NCI-H2227 treated with DMSO at 0.1 percent for 48 hours (cell line): ENCODE results near the gene SLAMF1.
"Not testable (repeated sequence)": the region's sequence is repeated elsewhere in the genome, so short reads cannot be mapped to it uniquely, and the experiment has no call there.

Experiments
- DNase-seq: peaks from one replicate; lab custom pipeline; 2025; lab: John Stamatoyannopoulos, UW

SLAMF1 gene

DNA sequence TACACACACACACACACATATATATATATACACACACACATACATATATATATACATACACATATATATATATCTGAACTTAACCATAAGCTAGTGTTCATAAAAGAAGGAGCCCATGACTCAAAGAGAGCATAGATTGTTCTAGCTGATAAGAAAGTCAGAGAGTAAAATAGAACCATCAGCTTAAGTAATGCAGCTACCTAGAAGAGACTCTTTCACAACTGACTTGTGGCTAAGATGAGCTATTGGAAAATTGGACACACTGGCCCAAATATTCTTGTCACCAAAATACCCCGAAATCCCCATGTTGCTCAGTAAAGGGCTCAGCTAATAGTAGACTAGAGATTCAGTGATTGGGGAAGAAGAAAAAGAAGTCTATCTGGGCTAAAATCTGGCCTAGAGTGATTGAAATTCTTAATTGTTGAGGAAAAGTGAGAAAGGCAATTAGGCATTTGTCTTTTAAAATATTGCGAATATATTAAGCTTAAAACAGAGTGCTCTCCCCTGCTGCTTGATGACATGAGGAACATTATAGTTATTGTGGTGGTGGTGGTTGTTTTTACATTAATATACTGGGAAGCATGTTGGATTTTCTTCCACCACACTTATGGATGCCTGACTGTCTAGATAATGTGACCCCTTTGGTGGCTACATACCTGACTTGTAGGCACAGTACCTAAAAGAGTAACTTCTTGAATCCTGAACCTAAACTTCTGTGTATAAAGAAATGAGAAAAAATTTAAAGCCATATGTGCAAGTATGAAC lies 6.3 kb downstream of the SLAMF1 start:
- no peak for DNase-seq

DNA sequence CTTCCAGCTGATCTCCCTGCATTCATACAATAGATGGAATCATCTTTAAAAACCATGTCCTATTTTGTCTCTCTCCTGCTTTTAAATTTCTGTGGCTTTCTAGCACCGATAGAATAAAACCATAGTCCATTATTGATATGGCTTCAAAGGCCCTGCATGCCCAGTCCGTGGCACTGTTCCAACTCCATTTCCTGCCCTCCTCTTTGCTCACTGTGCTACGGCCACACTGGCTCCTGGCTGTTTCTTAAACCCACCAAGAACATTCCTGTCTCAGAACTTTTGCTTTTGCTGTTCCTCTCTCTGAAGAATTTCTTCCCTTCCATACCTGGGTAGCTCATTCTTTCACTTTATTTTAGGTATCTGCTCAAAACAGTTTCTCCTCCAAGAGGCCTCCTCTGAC lies 7.2 kb downstream of the SLAMF1 start:
- DNase-seq, result no peak

DNA sequence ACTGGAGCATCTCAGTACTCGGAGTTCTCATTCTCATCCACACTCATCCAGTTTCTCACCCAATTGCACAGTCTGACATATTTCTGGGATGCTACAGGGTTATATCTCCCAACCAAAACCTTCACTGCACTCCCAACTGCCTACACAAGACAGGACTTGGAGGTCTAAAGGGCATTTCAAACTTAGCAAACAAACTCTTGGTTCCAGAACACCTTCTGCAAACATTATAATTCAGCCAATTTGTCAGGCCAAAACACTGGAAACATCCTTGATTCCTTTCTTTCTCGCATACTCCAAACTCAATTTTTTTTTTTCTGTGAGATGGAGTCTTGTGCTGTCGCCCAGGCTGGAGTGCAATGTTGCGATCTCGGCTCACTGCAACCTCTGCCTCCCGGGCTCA lies 7.9 kb downstream of the SLAMF1 start:
- DNase-seq, result no peak

DNA sequence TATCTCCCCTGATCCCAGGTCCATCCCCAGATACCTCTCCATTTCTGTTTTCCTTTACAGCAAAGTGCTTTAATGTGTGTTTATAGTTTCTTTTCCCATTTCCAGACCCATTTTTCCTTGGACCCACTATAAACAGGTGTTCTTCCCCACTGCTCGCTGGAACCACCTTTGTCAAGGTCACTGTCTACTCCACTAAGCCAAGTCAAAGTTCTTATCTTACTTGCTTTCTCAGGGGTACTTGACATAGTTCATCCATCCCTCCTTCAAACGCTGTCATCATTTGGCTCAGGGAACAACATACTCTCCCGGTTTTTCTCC lies 8.3 kb downstream of the SLAMF1 start:
- DNase-seq, result no peak

DNA sequence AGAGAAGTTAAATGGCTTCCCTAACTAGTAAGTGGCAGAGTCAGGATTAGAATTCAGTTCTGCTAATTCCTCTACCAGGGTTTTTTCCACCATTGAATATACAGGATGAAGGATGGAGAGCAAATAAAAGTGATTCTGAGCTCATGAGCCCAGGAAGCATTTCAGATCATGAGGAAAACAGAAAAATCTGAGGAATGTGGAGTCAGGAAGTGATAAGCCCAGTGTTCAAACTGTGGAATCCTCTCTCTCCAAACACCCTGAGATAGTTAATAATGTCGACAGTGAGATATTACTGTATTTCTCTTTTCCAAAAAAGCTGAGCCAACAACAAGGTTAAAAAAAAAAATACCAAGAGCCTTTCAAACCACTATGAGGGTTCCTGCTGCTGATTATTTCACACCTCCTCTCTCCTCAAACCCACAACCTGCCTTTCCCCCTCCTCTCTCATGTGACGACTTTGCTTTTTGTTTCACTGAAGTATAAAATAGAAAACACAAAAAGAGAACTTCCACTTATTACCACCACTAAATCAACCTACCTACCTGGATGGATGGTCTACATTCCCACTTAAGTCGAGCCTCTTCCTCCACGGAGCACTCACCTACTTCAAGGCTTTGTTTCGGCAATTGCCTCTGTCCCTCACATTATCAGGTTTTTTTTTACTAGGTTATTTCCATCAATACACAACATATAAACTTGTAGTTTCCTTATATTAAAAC lies 8.9 kb downstream of the SLAMF1 start:
- DNase-seq, result no peak

DNA sequence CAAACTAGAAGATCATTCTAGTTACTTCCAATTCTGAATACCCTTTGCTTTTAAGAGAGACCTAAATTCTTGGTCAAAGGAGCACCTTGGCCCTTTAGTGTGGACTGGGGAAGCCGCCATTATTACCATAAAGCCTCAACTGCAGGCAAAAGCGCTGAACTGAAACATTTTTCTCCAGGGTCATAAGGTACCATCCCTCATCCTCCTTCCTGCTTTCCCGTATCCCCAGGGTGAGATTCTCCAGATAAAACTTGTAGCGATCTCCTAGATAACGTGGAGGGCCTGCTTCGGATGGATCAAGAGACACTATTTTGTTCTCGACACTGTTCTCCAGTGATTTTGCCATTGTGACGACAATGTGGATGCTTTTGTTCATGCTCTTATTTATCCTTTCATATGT lies 9.8 kb downstream of the SLAMF1 start:
- DNase-seq, result no peak

DNA sequence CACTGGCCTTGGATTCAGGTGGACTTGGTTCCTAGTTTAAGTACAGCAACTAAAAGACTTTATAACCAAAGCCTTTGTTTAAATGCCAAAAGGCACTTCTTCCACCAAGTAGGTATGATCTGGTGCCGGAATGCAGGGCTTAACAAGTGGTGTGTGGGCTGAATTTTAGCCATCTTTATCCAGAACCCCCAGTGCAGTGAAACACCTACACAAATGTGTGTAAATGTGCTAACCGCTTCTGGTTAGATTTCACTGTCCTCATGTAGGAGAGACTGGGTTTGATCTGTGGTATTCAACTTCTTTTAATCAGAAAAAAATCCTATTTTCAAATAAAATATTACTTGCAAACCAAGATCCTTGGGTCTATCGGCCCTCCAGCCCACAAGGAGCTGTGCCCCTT lies 10.3 kb downstream of the SLAMF1 start:
- no peak for DNase-seq

DNA sequence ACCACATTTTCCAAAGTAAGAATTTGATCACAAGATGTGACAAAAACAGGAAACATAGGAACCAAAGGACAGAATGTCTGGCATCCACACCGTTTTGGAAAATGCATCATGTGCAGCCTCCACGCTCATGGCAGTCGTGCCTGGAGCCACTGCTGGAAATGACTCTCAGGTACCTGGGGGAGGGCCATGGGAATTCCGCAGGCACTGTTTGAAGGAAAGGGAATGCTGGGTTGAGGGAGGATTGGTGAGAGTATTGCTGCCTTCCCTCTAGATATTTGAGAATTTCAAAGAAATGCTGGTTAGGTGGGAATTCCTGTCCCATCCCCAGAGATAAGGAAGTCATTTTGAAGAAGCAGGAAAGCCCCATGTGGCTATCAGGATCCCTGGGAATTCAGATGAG lies 10.8 kb downstream of the SLAMF1 start:
- no peak for DNase-seq

DNA sequence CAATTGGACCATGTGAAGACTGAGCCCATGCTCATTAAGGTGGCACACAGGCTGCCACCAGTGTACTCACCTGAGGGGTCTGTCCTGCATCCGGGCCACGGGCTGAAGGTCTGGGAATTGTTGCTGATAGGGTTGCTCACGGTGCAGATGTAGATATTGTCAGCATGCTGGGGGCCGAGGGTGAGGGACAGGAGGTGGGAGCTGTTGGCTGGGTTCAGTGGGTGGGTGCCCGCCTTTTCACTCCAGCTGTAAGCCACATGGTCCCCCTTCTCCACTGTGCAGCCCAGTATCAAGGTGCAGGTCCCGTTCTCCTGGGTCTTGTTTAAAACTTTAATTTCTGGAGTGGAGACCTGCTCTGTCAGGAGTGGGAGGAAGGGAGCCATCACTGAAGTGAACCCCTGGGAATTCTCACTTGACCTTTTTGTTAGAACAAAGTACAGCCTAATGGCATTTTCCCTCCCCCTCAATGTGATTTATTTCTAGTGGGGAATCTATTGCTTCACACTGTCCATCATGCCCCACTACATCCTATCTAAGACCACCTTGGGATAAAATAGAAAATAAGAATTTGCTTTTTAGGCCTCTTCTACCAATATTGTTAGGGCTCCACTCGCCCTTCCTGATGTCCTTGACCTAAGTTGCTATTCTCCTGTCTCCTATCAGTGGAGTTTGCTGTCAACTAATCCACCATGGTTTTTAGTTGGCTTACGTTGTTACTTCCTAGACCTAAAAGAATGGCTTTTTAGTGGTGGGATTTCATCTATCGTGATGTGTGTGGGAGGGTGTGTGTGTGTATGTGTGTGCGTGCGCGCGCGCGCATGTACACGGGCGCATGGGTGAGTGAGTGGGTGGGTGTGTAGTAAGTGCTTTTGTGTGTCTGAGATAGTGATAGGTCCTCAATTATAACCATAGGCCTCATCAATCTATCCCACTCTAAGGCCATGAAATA lies 12.0 kb downstream of the SLAMF1 start:
- DNase-seq, result no peak

DNA sequence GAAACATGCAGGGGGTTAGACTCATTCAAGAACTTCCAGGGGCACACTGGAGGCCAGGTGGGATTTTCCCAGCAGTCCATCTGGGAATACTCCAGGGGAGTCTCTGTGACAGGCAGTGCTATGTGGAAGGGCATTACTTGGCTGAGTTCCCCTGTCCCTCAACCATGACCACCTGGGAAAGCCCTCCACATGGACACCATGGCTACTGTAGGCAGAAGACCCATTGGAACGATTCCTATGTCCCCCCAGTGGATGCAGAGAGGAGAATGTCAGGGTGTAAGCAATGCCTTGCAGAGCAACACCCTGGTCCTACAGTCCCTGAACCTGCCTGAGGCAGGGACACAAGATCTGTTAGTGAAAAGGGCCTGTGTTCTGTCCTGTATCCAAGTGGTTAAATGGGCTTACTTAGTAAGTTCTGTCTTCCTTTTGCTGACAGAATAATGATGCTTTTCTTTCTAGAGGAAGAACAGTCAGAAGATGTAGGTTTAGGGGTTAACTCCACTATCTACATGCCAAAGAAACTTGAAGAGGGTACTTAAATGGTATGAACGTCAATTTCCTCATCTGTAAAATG lies 13.4 kb downstream of the SLAMF1 start:
- no peak for DNase-seq

DNA sequence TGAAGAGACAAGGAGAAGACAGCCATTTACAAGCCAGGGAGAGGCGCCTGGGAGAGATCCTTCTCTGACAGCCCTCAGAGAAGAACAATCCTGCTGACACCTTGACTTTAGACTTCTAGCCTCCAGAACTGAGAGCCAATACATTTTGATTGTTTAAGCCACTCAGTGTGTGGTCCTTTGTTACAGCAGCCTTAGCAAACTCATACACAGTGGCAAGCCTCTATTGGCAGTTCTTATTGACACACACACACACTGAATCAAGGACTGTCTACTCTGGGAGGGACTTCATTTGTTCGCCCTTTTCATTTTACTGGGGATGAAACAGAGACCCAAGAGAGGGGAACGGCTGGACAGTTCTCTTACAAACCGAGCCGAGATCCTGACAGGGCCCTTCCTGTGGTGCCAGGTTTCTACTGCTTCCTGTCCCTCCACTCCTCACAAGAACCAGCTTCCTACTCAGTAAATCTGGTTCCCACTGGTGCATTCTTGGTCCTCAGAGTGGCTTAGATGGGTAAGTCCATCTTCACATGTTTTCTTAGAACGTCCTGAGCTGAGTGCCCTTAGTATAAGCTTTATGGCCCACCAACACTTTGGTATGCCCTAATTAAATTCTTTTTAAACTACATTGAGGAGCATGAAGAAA lies 14.7 kb downstream of the SLAMF1 start:
- DNase-seq, result no peak

DNA sequence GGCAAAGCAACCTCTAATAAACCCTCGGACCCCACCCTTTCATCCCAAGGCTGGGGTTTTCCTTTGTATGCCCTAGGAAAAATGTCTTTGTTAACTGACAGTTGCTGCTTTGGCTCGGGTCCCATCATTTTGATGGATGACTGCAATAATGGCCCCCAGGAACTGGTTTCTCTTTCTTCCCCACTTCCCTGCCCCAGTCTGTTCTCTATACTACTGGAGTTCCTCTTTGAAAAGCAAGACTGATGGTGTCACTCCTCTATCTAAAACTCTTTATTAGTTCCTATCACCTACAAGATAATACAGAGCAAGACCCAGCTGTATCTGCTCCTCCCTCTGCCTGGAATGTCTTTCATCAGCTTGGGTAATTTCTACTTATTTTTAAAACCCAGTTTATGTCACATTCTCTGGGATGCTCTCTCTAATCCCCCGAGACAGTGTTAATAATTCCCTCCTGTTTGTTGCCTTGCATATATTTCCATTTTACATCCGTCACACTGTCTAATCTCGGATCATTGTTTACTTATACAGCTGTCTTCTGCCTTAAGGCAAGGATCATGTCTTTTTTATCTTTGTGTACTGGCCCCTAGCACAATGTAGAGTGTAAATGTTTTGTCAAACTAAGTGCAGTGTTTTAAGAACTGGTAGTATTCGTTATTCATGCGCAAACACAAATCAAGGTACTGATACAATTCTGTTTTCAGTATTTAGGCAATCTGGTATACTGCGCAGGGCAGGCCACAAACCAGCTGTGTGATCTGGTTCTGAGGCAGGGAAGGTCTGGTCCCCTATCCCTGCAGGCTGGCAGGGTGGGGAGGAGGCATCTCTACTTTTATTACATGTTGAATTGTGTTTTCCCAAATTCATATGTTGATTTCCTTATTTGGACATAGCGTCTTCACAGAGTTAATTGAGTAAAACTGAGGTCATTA lies 16.1 kb downstream of the SLAMF1 start:
- no peak for DNase-seq

DNA sequence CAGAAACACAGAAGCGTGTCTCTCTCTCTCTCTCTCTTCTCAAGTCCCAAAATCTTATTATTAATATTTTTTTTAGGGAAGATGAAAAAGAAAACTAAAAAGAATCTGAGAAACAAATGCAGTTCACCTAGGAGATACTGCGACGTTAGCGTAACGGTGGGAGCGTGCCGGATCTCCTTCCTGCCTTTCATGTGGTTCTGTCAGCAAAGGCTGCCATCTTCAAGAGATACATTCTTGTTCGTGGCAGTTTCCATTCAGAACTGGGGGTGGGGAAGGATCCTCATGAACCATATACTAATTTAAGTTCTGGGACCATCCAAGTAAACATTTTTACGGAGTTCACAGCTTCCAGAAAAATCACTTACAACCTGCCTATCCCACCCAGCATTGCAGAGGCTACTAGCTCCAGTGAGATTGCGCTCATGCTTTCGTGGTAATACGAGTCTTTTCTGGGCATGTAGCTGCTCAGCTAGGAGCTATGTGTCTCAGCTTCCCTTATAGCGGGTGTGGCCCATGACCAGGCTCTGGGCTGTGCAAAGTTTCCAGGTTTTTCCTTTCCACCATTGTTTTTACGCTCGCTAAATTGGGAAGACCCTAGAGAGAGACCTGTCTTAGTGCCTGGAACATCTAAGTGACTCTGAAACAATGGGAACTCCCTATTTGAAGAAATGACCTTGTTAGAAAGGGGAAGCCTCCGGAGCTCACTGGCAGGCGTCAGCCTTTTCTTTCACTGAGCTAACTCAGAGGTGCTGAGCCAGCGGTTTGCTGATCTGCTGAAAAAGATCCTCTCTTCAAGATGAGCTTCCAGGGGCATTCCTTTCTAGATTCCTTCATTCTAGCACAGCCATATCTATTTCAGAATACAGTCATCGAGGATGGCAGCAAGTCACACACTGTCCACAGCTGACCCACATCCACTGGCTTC lies 17.3 kb downstream of the SLAMF1 start:
- DNase-seq, result no peak

DNA sequence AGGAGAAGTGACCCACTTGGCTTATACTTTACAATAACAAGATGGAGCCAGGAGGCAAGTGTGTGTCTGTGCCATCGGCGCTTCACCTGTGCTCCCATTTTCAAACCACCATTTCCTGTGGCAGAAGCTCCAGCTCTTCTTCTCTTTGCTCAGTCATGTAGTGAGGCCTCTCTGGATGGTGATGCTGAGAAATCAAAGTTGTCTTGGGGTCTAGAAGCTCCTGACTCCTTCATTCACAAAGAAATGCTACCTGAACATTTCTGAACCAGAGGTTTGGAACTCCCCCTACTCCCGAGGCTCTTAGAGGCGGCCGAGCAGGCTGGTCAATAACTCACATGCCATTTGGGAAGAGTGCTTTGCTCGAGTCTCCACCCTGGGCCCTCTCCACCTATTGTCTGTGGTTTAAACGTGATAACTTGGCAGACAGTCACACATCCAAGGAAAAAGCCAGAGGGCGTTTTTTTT lies 18.0 kb downstream of the SLAMF1 start:
- no peak for DNase-seq

DNA sequence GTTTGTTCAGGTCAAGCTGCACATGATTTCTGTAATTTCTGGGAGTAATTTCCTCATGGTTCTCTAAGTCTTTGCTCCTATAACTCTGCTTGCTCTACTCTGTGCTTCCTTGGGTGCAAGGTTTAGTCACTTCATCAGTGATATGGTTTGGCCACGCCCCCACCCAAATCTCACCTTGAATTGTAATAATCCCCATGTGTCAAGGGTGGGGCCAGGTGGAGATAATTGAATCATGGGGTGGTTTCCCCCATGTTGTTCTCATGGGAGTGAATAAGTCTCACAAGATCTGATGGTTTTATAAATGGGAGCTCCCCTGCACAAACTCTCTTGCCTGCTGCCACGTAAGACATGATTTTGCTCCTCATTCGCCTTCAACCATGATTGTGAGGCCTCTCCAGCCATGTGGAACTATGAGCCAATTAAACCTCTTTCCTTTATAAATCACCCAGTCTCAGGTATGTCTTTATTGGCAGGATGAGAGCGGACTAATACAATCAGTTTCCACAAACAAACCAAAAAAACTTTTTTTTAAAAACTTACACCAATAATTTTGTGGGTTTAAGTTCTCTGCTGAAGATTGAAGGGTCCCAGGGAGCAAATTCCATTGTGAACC lies 19.1 kb downstream of the SLAMF1 start:
- not testable (repeated sequence) for DNase-seq

DNA sequence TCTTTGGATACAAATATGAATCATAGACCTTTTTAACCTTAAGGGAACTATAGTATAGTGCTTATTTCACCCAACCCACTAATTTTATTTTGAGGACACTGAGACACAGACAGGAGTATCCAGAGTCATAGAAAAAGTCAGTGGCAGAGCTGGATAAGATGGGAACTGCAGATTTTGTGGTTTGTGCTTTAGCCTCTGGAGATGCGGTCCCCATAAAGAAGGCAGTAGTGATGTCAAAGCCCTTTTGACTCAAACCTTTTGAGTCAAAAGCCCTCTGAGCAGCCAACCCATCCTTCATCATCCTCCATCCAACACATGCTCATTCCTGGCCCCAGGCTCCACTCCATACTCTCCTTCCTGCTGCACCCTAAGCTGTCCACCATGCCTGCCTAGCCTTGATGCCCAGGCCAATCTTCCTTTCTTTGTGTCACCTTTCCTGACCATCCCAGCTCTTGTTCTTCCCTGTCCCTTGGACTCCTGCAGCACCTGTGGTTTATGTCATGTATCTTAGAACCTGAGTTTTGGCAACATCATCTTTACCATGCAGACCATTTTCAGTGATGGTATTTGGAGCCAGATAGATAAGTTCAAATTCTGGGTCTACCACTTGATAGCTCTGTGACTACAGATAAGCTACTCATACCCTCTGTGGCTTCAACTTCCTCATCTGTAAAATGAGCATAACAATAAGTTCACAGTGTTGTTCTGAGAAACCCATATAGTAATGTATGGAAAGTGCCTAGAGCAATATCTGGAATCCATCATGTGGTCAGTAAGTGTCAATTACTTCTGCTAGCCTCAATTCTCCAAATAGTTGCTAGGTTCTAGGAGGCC lies 20.1 kb downstream of the SLAMF1 start:
- DNase-seq, result no peak

DNA sequence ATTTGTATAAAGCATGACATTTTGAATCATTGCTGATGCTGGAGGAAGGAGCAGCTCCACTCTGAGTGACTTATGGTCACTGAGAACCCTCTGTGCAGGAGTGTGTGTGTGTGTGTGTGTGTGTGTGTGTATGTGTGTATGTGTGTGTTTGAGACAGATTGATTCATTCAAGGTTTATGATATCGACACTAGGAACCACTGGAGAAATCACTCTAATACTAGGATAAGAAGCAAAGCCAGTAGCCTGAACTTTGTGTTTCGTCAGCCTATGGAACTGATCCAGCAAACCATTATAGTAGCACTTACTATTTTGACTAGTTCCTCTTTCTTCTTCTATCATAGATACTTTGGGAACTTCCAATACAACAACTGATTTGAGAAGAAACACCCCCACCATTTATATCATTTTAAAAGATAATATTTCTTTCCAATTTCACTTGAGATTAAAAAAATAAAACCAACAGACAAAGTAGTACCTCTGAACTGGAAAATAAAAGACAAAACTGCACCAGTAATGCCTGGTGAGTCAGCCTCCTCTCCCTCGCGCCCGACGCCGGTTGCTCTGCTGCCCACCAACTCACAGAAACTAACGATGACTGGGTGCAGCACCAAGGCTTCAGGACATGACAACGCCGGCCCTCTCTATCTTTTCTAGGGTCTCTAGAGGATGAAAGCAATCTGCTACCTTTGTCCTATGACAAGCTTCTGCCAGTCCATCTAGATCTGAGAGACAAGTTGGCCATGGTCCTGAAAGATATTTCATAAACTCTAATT lies 20.9 kb downstream of the SLAMF1 start:
- DNase-seq, result no peak
